AG09319 (cell line): Measurements from ENCODE around the gene PDE1A.
"Not testable (repeated sequence)": the region's sequence is repeated elsewhere in the genome, so short reads cannot be mapped to it uniquely, and the experiment has no call there.

Experiments used
- DNase-seq: peaks from one replicate; pipeline ENCODE4 v3.0.0-alpha.2; 2010; ENCODE audit warnings: low read depth; ENCODE audit errors: extremely low read depth
- TF ChIP-seq, protein P1 (sequence below): IDR thresholded peaks from 2 replicates; pipeline ENCODE4 v1.5.1; 2011; ENCODE audit warnings: low read depth, mild to moderate bottlenecking, inconsistent platforms, low read length, moderate library complexity

The PDE1A gene

GRCh38 chr2:182393270-182393760, 33.5 kb downstream of the PDE1A start:
- TF ChIP-seq, protein P1, sequence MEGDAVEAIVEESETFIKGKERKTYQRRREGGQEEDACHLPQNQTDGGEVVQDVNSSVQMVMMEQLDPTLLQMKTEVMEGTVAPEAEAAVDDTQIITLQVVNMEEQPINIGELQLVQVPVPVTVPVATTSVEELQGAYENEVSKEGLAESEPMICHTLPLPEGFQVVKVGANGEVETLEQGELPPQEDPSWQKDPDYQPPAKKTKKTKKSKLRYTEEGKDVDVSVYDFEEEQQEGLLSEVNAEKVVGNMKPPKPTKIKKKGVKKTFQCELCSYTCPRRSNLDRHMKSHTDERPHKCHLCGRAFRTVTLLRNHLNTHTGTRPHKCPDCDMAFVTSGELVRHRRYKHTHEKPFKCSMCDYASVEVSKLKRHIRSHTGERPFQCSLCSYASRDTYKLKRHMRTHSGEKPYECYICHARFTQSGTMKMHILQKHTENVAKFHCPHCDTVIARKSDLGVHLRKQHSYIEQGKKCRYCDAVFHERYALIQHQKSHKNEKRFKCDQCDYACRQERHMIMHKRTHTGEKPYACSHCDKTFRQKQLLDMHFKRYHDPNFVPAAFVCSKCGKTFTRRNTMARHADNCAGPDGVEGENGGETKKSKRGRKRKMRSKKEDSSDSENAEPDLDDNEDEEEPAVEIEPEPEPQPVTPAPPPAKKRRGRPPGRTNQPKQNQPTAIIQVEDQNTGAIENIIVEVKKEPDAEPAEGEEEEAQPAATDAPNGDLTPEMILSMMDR, result no peak
- peak; percentile 36 for DNase-seq

GRCh38 chr2:182391443-182391842, 35.4 kb downstream of the PDE1A start:
- no peak for DNase-seq
- TF ChIP-seq, protein P1, result no peak

GRCh38 chr2:182386267-182386880, 40.5 kb downstream of the PDE1A start:
- DNase-seq, result not testable (repeated sequence)

- DNase-seq, result no peak
- TF ChIP-seq, protein P1, result no peak
Measured at GRCh38 chr2:182384860-182385259, 42.0 kb downstream of the PDE1A start.

GRCh38 chr2:182381225-182381624, 45.6 kb downstream of the PDE1A start:
- DNase-seq, result no peak
- TF ChIP-seq, protein P1, result no peak

- no peak for DNase-seq
Measured at GRCh38 chr2:182379241-182379640, 47.6 kb downstream of the PDE1A start.

GRCh38 chr2:182378759-182379158, 48.1 kb downstream of the PDE1A start:
- TF ChIP-seq, protein P1, result no peak
- DNase-seq, result no peak

More at GRCh38 chr2:182379241-182379640, 47.6 kb downstream of the PDE1A start:
- TF ChIP-seq, protein P1, result no peak

- TF ChIP-seq, protein P1, result no peak
- DNase-seq, result no peak
Measured at GRCh38 chr2:182377467-182377866, 49.4 kb downstream of the PDE1A start.
